PC-3 (cell line): ENCODE results near the gene PARP1. TPM values are rescaled to one million over a fixed set of nuclear protein-coding genes. Genes with fewer than 3 reads are reported as not detected.

Source experiments
- ATAC-seq: fragments of 200-7000 bp; cut with Tn5 transposase; 2 replicates; pipeline ENCODE4 v1.9.1; 2020; ENCODE audit warnings: mild to moderate bottlenecking, moderate library complexity
- BruUV-seq: library from RNA; stranded (reverse); fragments of 400-500 nt; replicated peaks from 2 replicates; lab custom pipeline; 2021; lab: Mats Ljungman, UMichigan
- CTCF ChIA-PET: fragments of 300-600 bp; sonication (Branson Sonifier 250); formaldehyde crosslinking; loops from one replicate; lab custom pipeline; 2022; ENCODE audit warnings: antibody characterized with exemption; lab: Charles Lee
- POLR2A ChIA-PET: fragments of 300-600 bp; sonication (Branson Sonifier 250); formaldehyde crosslinking; loops from one replicate; lab custom pipeline; 2022; ENCODE audit warnings: antibody characterized with exemption; ENCODE audit not compliant: unreplicated experiment; lab: Charles Lee
- DNase-seq: peaks from one replicate; pipeline ENCODE4 v3.0.0-alpha.2; 2015
- H2AFZ ChIP-seq: fragments of 300-600 bp; sonication (generic); 2 replicates; pipeline ENCODE4 v1.6.0; 2016; ENCODE audit warnings: antibody characterized with exemption, low read length
- H3F3A ChIP-seq: fragments of 300-600 bp; sonication (generic); one replicate; pipeline ENCODE4 v1.6.0; 2017; ENCODE audit warnings: antibody characterized with exemption, low read length, control low read depth, mild to moderate bottlenecking; ENCODE audit not compliant: unreplicated experiment
- H3K27ac ChIP-seq: fragments of 300-600 bp; sonication (generic); 2 replicates; pipeline ENCODE4 v1.5.1; 2016; ENCODE audit warnings: mild to moderate bottlenecking, low read length
- H3K27me3 ChIP-seq: fragments of 300-600 bp; sonication (generic); 2 replicates; pipeline ENCODE4 v1.6.1; 2016; ENCODE audit warnings: low read length, mixed read lengths
- H3K36me3 ChIP-seq: fragments of 300-600 bp; sonication (generic); 2 replicates; pipeline ENCODE4 v1.6.1; 2016; ENCODE audit warnings: low read depth, mixed run types, low read length, mixed read lengths
- H3K4me1 ChIP-seq: fragments of 300-600 bp; sonication (generic); 2 replicates; pipeline ENCODE4 v1.5.1; 2016; ENCODE audit warnings: low read length; ENCODE audit not compliant: insufficient read depth
- H3K4me2 ChIP-seq: fragments of 300-600 bp; sonication (generic); 2 replicates; pipeline ENCODE4 v1.6.0; 2016; ENCODE audit warnings: low read length
- H3K4me3 ChIP-seq: fragments of 300-600 bp; sonication (generic); 2 replicates; pipeline ENCODE4 v1.5.1; 2016; ENCODE audit warnings: mild to moderate bottlenecking, low read length, mixed read lengths
- H3K79me2 ChIP-seq: fragments of 300-600 bp; sonication (generic); 2 replicates; pipeline ENCODE4 v1.6.1; 2017; ENCODE audit warnings: low read length, mixed read lengths
- H3K9ac ChIP-seq: fragments of 300-600 bp; sonication (generic); 2 replicates; pipeline ENCODE4 v1.6.0; 2016; ENCODE audit warnings: mild to moderate bottlenecking, low read length
- H3K9me2 ChIP-seq: fragments of 300-600 bp; sonication (generic); replicated peaks from 2 replicates; pipeline ENCODE4 v1.6.1; 2016; ENCODE audit warnings: mixed run types, low read length, mixed read lengths
- H3K9me3 ChIP-seq: fragments of 300-600 bp; sonication (generic); 2 replicates; pipeline ENCODE4 v1.6.1; 2016; ENCODE audit warnings: low read length, mixed read lengths
- H4K20me1 ChIP-seq: fragments of 300-600 bp; sonication (generic); 2 replicates; pipeline ENCODE4 v1.6.1; 2016; ENCODE audit warnings: low read length, mixed read lengths
- EZH2 ChIP-seq: fragments of 300-600 bp; sonication (generic); IDR thresholded peaks from one replicate; pipeline ENCODE4 v1.6.1; 2017; ENCODE audit warnings: antibody characterized with exemption, mild to moderate bottlenecking, low read length; ENCODE audit not compliant: unreplicated experiment
- EZH2phosphoT487 ChIP-seq: fragments of 300-600 bp; sonication (generic); IDR thresholded peaks from 2 replicates; pipeline ENCODE4 v1.6.1; 2018; ENCODE audit warnings: mild to moderate bottlenecking, antibody characterized with exemption, low read length, borderline replicate concordance
- intact Hi-C: fragments of 100-400 bp; cut with micrococcal nuclease; formaldehyde crosslinking; loops from 2 replicates; pipeline ENCODE4 v1.9.0; 2023
- total RNA-seq: library from RNA; depleted of rRNA; stranded (reverse); fragments of >200 nt; gene quantifications from 2 replicates; pipeline ENCODE4 v1.2.3, GENCODE V29; 2014
- TF ChIP-seq, protein P1 (sequence below): fragments of 300-600 bp; sonication (generic); conservative IDR thresholded peaks from 2 replicates; pipeline ENCODE4 v1.5.1; 2017; ENCODE audit warnings: antibody characterized with exemption, low read depth, mild to moderate bottlenecking, low read length

PARP1 gene
- total RNA-seq, 1 experiment from 2014 or later: 538 TPM

DNA sequence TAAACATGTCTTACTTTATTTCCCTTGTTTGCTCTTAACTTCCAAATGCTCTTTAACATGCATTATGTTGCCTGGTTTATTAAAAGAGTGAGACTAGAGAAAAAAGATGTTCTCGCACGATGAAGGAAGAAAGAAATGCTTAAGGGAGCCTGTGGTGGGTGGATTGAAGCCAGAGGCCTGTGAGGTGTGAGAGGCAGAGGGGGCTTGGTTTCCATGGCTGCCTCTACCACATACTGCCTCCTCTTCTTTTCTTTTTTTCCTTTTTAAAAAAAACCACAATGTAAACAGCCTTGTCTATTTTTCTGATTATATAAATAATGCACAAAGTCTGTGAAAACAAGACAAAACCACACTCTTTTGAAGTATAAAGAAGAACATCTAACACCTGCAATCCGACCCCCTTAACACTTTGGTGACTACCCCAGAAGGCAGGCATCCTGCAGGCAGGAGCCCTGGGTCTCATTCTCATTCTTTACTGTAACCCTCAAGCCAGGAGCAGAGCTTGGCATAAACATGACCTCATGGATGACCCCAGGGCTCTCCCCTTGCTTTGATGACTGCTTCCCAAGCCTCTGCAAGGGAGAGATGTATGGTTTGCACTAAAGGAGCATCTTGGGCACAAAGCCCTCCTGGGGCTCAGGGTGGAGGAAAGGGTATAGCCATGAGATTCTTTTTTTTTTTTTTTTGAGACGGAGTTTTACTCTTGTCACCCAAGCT lies 10.1 kb upstream of the PARP1 start:
- TF ChIP-seq EZH2phosphoT487 (no peak), EZH2 (no peak)
- TF ChIP-seq, protein P1, sequence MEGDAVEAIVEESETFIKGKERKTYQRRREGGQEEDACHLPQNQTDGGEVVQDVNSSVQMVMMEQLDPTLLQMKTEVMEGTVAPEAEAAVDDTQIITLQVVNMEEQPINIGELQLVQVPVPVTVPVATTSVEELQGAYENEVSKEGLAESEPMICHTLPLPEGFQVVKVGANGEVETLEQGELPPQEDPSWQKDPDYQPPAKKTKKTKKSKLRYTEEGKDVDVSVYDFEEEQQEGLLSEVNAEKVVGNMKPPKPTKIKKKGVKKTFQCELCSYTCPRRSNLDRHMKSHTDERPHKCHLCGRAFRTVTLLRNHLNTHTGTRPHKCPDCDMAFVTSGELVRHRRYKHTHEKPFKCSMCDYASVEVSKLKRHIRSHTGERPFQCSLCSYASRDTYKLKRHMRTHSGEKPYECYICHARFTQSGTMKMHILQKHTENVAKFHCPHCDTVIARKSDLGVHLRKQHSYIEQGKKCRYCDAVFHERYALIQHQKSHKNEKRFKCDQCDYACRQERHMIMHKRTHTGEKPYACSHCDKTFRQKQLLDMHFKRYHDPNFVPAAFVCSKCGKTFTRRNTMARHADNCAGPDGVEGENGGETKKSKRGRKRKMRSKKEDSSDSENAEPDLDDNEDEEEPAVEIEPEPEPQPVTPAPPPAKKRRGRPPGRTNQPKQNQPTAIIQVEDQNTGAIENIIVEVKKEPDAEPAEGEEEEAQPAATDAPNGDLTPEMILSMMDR: no peak
- CTCF ChIA-PET: interaction anchor here (0.6 kb wide), 1 partner anchor 152 kb away, joined by 4 read pairs; no protein-coding TSS in a partner anchor
- intact Hi-C loops: no loop called here
- Histone ChIP-seq H3F3A (no peaks in the 10 kb centered on the region), H3K27ac (no peak overlapping the region), H3K4me3 (no peak overlapping the region), H2AFZ (no peak overlapping the region), H4K20me1 (no peaks in the 10 kb centered on the region), H3K4me1 (no peaks in the 10 kb centered on the region), H3K9me3 (no peaks in the 10 kb centered on the region), H3K27me3 (peaks cover 17% of the 10 kb centered on the region; the same call in 1 of the 2 replicates), H3K36me3 (no peaks in the 10 kb centered on the region), H3K4me2 (no peak overlapping the region), H3K9me2 (no peaks in the 10 kb centered on the region), H3K79me2 (no peaks in the 10 kb centered on the region), H3K9ac (no peak overlapping the region)
- ATAC-seq (no peak), DNase-seq (no peak)
- no TSS peak for BruUV-seq
- POLR2A ChIA-PET: no interaction called here

DNA sequence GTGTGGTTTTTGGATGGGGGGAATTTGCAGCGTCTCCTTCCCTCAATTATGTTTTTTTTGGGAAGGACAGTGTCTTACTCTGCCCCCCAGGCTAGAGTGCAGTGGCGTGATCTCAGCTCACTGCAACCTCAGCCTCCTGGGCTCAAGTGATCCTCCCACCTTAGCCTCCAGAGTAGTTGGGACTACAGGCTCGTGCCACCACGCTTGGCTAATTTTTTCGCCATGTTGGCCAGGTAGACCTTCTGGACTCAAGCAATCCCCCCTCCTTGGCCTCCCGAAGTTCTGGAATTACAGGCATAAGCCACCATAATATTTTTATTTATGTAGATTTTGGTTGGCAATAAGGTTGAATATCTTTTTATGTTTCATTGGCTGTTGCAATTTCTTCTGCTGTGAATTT lies 9.5 kb upstream of the PARP1 start:
- no peaks in the 10 kb centered on the region for H4K20me1 ChIP-seq
- H3K36me3 ChIP-seq: no peaks in the 10 kb centered on the region
- H3K9me3 ChIP-seq: no peaks in the 10 kb centered on the region
- H3K27me3 ChIP-seq: peaks cover 17% of the 10 kb centered on the region; the same call in 1 of the 2 replicates
- no peaks in the 10 kb centered on the region for H3K9me2 ChIP-seq
- no peak overlapping the region for H2AFZ ChIP-seq
- intact Hi-C loops: no loop called here
- ChIA-PET POLR2A (no interaction called here), CTCF (no interaction called here)
- H3F3A ChIP-seq: no peaks in the 10 kb centered on the region
- DNase-seq (no peak), ATAC-seq (no peak)
- no TSS peak for BruUV-seq
- H3K79me2 ChIP-seq: no peaks in the 10 kb centered on the region
- H3K27ac ChIP-seq: no peak overlapping the region
- no peak overlapping the region for H3K4me3 ChIP-seq
- no peaks in the 10 kb centered on the region for H3K4me1 ChIP-seq
- H3K9ac ChIP-seq: no peak overlapping the region
- no peak overlapping the region for H3K4me2 ChIP-seq
- TF ChIP-seq EZH2phosphoT487 (no peak), EZH2 (no peak)
- TF ChIP-seq, protein P1: no peak

- Histone ChIP-seq H2AFZ (no peak overlapping the region), H3K4me3 (no peak overlapping the region), H4K20me1 (no peaks in the 10 kb centered on the region), H3K9ac (no peak overlapping the region), H3K4me2 (no peak overlapping the region), H3K9me3 (no peaks in the 10 kb centered on the region), H3K4me1 (no peaks in the 10 kb centered on the region), H3K9me2 (no peaks in the 10 kb centered on the region), H3K27ac (no peak overlapping the region), H3K36me3 (no peaks in the 10 kb centered on the region), H3K79me2 (no peaks in the 10 kb centered on the region), H3F3A (no peaks in the 10 kb centered on the region), H3K27me3 (peaks cover 12% of the 10 kb centered on the region; the same call in 1 of the 2 replicates)
- BruUV-seq: no TSS peak
- POLR2A ChIA-PET: no interaction called here
- no peak for TF ChIP-seq EZH2
- TF ChIP-seq EZH2phosphoT487: no peak
- TF ChIP-seq, protein P1: no peak
- CTCF ChIA-PET: interaction anchor here (0.6 kb wide), 1 partner anchor 11 kb away, joined by 6 read pairs; no protein-coding TSS in a partner anchor
- intact Hi-C loops: no loop called here
- DNase-seq (no peak), ATAC-seq (no peak)
Observed at GRCh38 chr1:226414098-226414698, 6.3 kb upstream of the PARP1 start.
